HepG2 (cell line): ENCODE data around the gene KIF1B.

Source experiments
- CTCF ChIP-seq: sonication (generic); formaldehyde crosslinking; IDR thresholded peaks from 2 replicates; pipeline ENCODE4 v1.5.0; 2020; ENCODE audit warnings: mild to moderate bottlenecking, missing genetic modification reagents, moderate library complexity
- E2F5 ChIP-seq: sonication (generic); formaldehyde crosslinking; conservative IDR thresholded peaks from 2 replicates; pipeline ENCODE4 v1.4.0; 2020; ENCODE audit warnings: missing genetic modification reagents
- NONO ChIP-seq, 2 experiments: fragments of 450-650 bp in 1 of 2; sonication (generic) in 1 of 2; formaldehyde crosslinking in 1 of 2; IDR thresholded peaks in 1 of 2; conservative IDR thresholded peaks in 1 of 2; 2 replicates each; pipeline versions ENCODE4 v1.6.1 to v1.8.0; 2017 to 2022; ENCODE audit warnings: mild to moderate bottlenecking in 1 of 2, missing genetic modification reagents in 1 of 2, moderate library complexity in 1 of 2
- NR2F6 ChIP-seq, 2 experiments: IDR thresholded peaks; 2 replicates each; pipeline ENCODE4 v1.6.1; 2016; ENCODE audit warnings: antibody characterized with exemption in 1 of 2, mild to moderate bottlenecking in 1 of 2
- ZC3H13 ChIP-seq: sonication (generic); formaldehyde crosslinking; IDR thresholded peaks from 2 replicates; pipeline ENCODE4 v1.8.1; 2023; ENCODE audit warnings: mild to moderate bottlenecking, missing genetic modification reagents, moderate library complexity
- ZFX ChIP-seq: sonication (generic); formaldehyde crosslinking; IDR thresholded peaks from 2 replicates; pipeline ENCODE4 v1.4.0; 2020; ENCODE audit warnings: mild to moderate bottlenecking, low read depth, missing genetic modification reagents, moderate library complexity
- ZIK1 ChIP-seq: sonication (generic); formaldehyde crosslinking; IDR thresholded peaks from 2 replicates; pipeline ENCODE4 v1.5.0; 2020; ENCODE audit warnings: mild to moderate bottlenecking, low read depth, missing genetic modification reagents, borderline replicate concordance
- ZNF263 ChIP-seq: sonication (generic); formaldehyde crosslinking; IDR thresholded peaks from 2 replicates; pipeline ENCODE4 v1.4.0; 2020; ENCODE audit warnings: missing genetic modification reagents
- TF ChIP-seq, protein P1 (sequence below): sonication (generic); formaldehyde crosslinking; IDR thresholded peaks from 2 replicates; pipeline ENCODE4 v1.4.0; 2020; ENCODE audit warnings: missing genetic modification reagents
- TF ChIP-seq, protein P2 (sequence below): sonication (generic); formaldehyde crosslinking; IDR thresholded peaks from 2 replicates; pipeline ENCODE4 v1.5.1; 2020; ENCODE audit warnings: mild to moderate bottlenecking, missing genetic modification reagents
- TF ChIP-seq, protein P3 (sequence below): sonication (generic); formaldehyde crosslinking; IDR thresholded peaks from 2 replicates; pipeline ENCODE4 v1.4.0; 2020; ENCODE audit warnings: missing genetic modification reagents
- TF ChIP-seq, protein P4 (sequence below), 2 experiments: sonication (generic) in 1 of 2; formaldehyde crosslinking in 1 of 2; IDR thresholded peaks; 2 replicates each; pipeline versions ENCODE4 v1.4.0 to v1.6.1; 2018 to 2020; ENCODE audit warnings: missing genetic modification reagents in 2 of 2, borderline replicate concordance in 1 of 2, low read depth in 1 of 2, mild to moderate bottlenecking in 1 of 2, missing biosample characterization in 1 of 2

DNA sequence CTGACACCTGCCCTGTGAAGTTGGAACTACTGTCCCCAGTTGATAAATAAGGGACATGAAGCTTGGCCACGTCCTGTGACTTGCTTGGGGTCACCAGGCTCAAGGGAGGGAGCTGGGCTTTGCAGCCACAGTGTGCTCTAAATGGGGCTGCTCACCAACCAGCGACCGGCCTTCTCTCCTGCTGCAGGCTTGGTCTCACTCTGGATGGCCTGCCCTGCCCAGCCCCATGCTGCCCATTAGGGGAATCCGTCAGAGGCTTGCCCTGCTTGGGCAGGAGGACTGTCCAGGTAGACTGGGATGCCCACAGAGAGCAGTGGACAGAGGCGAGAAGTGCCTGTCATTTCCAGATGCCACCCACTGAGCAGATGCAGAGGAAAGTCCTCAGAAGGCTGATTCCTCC lies 218.6 kb downstream of the KIF1B start:
- TF ChIP-seq, protein P1, sequence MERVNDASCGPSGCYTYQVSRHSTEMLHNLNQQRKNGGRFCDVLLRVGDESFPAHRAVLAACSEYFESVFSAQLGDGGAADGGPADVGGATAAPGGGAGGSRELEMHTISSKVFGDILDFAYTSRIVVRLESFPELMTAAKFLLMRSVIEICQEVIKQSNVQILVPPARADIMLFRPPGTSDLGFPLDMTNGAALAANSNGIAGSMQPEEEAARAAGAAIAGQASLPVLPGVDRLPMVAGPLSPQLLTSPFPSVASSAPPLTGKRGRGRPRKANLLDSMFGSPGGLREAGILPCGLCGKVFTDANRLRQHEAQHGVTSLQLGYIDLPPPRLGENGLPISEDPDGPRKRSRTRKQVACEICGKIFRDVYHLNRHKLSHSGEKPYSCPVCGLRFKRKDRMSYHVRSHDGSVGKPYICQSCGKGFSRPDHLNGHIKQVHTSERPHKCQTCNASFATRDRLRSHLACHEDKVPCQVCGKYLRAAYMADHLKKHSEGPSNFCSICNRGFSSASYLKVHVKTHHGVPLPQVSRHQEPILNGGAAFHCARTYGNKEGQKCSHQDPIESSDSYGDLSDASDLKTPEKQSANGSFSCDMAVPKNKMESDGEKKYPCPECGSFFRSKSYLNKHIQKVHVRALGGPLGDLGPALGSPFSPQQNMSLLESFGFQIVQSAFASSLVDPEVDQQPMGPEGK, result no peak
- TF ChIP-seq, protein P2, sequence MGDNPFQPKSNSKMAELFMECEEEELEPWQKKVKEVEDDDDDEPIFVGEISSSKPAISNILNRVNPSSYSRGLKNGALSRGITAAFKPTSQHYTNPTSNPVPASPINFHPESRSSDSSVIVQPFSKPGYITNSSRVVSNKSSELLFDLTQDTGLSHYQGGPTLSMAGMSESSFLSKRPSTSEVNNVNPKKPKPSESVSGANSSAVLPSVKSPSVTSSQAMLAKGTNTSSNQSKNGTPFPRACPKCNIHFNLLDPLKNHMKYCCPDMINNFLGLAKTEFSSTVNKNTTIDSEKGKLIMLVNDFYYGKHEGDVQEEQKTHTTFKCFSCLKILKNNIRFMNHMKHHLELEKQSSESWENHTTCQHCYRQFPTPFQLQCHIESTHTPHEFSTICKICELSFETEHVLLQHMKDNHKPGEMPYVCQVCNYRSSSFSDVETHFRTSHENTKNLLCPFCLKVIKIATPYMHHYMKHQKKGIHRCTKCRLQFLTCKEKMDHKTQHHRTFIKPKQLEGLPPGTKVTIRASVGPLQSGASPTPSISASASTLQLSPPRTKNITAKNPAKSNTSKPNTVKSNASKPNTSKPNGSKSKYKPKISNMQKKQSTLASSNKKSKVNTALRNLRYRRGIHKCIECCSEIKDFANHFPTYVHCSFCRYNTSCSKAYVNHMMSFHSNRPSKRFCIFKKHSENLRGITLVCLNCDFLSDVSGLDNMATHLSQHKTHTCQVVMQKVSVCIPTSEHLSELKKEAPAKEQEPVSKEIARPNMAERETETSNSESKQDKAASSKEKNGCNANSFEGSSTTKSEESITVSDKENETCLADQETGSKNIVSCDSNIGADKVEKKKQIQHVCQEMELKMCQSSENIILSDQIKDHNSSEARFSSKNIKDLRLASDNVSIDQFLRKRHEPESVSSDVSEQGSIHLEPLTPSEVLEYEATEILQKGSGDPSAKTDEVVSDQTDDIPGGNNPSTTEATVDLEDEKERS, result no peak
- TF ChIP-seq, protein P3, sequence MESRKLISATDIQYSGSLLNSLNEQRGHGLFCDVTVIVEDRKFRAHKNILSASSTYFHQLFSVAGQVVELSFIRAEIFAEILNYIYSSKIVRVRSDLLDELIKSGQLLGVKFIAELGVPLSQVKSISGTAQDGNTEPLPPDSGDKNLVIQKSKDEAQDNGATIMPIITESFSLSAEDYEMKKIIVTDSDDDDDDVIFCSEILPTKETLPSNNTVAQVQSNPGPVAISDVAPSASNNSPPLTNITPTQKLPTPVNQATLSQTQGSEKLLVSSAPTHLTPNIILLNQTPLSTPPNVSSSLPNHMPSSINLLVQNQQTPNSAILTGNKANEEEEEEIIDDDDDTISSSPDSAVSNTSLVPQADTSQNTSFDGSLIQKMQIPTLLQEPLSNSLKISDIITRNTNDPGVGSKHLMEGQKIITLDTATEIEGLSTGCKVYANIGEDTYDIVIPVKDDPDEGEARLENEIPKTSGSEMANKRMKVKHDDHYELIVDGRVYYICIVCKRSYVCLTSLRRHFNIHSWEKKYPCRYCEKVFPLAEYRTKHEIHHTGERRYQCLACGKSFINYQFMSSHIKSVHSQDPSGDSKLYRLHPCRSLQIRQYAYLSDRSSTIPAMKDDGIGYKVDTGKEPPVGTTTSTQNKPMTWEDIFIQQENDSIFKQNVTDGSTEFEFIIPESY (CRISPR knock-in tag), result no peak
- TF ChIP-seq CTCF (CRISPR knock-in tag) (no peak), E2F5 (CRISPR knock-in tag) (no peak), NONO (IDR thresholded peaks at IDR 0.05) (no peak), NONO (CRISPR knock-in tag; conservative IDR thresholded peaks at IDR 0.05) (no peak), NR2F6 (IDR thresholded peaks at IDR 0.05) (no peak), NR2F6 (CRISPR knock-in tag; IDR thresholded peaks at IDR 0.05) (no peak), ZIK1 (CRISPR knock-in tag) (no peak), ZFX (CRISPR knock-in tag) (no peak), ZNF263 (CRISPR knock-in tag) (no peak), ZC3H13 (CRISPR knock-in tag) (no peak)
- TF ChIP-seq, protein P4, sequence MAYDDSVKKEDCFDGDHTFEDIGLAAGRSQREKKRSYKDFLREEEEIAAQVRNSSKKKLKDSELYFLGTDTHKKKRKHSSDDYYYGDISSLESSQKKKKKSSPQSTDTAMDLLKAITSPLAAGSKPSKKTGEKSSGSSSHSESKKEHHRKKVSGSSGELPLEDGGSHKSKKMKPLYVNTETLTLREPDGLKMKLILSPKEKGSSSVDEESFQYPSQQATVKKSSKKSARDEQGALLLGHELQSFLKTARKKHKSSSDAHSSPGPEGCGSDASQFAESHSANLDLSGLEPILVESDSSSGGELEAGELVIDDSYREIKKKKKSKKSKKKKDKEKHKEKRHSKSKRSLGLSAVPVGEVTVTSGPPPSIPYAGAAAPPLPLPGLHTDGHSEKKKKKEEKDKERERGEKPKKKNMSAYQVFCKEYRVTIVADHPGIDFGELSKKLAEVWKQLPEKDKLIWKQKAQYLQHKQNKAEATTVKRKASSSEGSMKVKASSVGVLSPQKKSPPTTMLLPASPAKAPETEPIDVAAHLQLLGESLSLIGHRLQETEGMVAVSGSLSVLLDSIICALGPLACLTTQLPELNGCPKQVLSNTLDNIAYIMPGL (CRISPR knock-in tag; IDR thresholded peaks at IDR 0.05; ENCODE audit: borderline replicate concordance in 1 of 2, low read depth in 1 of 2), result no peak
